HG03469 (cell line): ENCODE results near the gene LPP.

Source experiments
- ATAC-seq: cut with Tn5 transposase; IDR thresholded peaks from one replicate; pipeline ENCODE4 v1.9.1; 2021; ENCODE audit warnings: mild to moderate bottlenecking, moderate library complexity, moderate number of reproducible peaks; ENCODE audit not compliant: unreplicated experiment

The LPP gene

DNA sequence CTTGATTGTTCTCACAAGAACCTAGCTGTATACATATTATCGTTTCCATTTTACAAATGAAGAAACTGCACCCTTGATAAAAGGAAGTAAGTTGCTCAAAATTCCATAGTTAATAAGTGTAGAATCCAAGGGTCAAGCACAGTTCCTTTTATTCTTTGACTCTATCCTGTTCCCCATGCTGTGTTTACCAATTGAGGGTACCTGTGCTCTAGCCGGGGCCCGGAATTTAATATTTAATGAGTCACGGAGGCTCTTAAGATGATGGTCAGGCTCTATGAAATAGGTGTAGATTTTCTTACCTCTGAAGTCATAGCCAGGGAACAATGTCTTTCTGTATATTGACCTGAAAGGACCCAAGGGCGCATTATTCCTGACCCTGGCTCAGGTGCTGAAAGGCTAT, 65.2 kb downstream of the LPP start:
- ATAC-seq: no peak

DNA sequence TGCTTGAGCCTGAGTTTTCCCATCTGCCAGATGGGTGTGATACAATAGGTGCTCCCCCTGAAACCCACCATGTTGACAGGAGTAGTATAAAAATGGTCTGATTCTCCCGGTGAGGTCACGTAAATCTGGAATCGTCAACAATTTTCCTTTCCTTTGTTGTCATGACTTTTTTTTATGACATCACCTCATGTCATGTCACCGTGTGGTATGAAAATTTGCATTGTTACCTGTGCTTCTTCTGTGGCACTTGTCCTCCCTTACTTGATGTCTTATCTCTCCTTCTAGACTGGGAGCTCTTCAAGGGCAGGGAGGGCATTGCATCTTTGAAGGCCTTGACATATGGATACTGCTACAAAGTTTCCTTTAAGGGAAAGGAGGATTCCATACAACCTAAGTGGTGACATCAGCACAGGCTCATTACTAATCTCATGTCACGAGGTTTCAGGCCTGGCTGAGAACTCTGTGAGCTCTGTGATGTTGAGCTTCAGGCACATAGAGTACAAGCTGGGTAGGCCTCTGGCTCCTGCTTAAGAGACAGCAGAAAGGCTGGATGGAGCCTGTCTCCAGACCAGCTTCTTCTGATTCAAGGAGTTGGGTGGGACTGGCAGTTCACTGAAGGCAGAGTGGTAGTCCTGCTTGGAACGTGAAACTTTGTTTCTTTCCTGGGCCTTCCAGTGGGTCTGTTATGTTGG, 66.3 kb downstream of the LPP start:
- ATAC-seq: no peak

DNA sequence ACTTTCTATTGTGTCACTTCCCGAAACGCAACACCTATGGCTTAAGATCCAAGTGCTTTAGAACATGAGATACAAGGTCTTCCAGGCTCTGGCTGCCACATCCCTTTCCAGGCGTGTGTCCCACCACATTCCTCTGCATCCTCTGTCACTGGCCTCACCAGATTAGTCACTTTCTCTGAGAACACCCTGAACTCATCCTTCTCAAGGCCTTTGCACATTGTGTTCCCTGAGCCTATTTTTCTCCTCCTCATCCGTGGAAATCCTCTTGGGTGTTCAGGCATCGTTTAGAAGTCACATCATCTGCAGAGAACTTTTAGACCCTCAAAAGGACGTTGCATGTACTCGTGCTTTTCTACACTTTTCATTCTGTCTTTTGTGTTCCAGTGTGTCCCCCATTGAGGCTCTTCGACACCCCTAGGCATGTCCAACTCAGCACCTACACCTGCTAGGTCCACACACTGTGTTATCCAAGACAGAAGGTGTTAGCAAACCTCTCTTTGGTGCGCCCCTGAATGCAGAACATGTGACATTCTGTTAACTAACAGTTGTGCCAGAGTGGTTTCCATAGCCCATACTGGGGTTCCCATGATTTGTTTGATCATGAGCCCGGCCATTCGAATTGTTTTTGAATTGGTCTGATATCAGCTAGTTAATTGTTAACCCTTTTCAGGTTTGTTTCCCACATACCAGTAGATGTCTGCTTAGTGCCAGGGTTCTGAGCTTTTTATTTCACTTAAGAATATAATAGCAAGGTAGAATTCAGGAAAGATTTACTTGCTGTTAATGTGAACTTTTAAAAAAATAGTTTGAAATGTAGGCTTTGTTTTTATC, 67.2 kb downstream of the LPP start:
- ATAC-seq: no peak

DNA sequence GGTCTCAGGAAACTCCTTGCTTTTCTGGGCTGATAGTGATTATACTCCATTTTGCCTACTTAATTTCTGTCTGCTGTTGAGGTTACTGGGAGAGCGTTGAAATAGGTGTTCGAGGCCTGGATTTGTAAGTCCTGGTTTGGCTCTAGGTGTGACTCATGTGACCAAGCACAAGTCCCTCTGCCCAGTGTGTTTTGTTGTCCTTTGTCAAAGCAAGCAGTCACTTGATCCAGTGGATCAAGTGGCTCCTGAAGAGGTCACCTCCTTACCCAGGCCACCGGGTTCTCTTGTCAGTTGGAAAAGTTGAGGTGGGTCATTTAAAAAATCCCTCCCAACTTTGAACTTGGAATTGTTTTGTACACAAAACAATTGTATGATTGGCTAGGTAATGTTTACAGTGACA, 70.0 kb downstream of the LPP start:
- no peak for ATAC-seq

DNA sequence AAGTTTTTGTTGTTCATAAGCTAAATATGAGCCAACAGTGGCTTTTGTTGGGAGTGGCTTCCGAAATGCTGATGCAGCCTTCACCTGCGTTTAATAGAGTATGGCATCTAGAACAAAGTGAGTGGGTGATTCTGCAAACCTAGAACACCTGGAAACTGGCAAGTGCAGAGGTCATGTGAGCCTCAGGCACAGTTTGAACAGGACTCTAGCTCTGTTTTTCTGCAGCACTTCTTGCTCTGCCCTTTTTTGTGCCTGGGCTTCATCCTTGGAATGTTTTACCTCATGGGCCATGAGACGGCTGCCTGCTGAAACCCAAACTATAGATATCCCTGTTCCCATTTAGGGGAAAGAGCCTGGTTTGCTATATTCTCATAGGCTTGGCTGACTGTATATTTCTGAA, 73.5 kb downstream of the LPP start:
- no peak for ATAC-seq

DNA sequence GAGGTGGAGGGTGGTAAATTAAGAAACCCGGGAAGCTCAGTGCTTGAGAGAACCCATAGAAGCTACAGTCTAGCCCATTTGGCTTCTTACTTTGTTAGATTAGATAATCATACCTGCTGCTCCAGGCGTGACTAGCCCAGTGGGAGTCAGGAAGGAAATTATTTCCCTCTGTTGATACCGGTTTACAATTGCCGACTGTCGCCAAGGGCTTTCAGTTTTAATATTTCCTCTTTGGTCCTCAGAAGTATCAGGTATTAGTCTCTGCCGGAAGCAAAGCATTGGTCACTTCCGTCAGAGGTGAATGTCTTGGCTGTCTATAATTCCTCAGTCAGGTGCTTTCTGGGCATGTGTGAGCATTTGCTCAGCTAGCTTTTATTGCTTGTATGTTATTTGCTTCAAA, 75.2 kb downstream of the LPP start:
- no peak for ATAC-seq

DNA sequence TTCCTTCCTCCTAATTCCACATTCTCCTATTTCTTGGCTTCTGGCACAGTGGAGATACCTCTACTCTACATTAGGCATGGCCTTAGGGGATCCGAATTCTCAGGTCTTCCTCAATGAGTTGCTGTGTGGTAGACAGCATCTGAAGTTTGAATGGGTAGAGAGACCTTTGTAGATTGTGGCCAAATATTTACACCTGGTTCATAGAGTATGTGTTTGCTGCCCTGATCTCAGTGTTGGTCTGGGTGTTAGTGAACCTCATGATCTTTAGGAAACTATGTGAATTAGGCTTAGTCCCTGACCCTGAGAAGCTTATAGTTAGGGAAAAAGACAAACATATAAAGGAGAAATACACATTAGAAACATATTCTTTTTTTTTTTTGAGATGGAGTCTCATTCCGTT, 75.8 kb downstream of the LPP start:
- no peak for ATAC-seq

DNA sequence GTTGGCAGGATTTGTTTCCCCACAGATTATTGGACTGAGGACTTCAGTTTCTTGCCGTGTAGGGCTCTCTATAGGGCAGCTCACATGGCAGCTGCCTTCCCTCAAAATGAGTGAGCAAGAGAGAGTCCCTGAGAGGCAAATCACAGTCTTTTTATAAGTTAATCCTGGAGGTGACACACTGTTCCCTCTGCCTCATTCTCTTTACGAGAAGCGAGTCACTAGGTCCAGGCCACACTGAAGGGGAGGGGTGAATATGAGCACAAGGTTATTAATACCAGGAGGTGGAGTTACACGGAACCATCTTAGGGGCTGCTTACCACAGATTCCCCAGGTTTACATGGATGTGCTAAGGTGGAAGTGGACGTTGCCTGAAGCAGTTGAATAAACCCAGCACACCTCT, 77.0 kb downstream of the LPP start:
- ATAC-seq: no peak

DNA sequence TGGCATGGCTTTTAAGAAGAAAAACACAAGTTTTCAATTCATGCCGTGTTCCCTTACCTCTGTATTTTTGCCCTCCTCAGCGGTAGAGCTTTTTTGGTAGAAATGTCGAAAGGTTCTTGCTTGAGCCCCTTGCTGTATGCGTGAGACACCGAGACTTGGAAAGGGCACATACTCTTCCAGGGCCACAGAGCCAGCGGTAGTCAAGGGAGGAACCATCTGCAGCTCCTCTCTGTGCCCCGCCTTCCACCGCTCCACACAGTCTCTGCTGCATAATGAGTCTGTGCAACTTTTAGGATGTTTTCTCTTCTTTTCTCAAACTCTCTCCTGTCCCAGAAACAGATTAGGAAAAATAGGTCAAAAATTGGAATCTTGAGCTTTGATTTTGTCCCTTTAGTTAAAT, 77.5 kb downstream of the LPP start:
- ATAC-seq: no peak

DNA sequence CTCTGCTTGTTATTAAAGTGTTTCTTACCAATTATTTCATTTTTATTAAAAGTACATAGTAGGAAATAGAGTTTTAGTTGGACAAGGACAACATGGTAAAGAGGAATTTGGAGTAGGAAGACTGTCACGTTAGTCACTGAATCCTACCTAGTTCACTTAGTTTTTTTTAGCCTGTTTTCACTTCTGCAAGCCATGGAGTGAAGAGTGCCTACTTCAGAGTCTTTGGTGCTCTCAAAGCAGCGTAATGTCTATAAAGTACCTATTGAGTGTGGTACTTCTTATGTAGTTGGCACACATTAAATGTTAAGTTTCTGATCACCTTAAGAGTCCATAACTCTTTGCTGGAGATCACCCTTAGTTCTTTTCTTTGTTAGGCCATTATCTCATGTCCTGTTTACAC, 78.7 kb downstream of the LPP start:
- ATAC-seq: no peak

DNA sequence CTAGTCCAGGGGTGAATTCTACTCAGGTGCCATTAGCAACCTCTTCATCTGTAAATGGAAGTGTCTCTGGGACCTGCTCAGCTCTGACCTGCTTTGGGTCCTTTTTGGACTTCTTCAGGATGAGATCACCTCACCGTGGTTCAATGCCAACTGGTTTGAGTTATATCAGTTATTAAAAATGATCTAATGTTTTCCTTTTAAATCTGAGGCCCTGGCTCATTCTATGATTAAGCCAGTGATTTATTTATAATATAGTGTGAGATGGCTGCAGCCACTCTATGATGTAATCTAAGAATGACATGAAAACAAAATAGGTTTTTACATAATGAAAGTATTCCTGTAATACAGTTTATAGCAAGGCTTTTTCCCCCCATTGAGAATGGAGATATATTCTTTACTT, 79.4 kb downstream of the LPP start:
- no peak for ATAC-seq

DNA sequence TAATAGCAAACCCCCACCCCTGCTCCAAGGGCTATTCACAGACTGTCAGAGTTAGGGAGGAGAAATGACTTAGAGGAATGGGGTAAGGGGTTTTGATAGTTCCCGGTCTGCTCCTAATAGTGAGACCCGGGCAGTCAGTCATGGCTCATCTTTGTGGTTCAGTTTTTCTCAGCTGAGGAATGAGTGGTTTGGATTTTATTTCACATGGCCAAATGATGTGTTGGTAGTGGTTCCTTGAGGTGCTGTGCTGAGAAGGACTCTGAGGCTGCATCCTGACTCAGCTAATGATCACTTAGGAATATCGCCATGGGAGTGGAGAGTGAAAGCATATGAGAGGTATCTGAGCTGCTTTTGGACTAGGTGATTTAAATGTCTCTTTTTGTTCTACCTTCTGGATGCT, 80.2 kb downstream of the LPP start:
- ATAC-seq: no peak

DNA sequence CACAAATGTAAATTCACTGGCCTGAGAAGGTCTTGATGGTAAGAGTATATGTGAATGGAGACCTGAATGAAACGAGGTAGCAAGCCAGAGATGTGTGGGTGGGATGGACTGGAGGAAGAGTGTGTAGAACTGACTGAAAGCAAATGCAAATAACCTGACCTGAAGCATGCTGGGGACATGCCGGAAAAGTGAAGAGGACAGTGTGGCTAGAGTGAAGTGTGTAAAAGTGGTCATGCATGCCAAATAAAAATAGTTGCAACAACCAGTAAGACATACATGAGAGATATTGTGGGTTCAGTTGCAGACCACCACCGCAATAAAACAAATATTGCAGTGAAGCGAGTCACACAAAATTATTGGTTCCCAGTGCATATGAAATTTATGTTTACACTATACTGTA, 82.3 kb downstream of the LPP start:
- ATAC-seq: no peak

DNA sequence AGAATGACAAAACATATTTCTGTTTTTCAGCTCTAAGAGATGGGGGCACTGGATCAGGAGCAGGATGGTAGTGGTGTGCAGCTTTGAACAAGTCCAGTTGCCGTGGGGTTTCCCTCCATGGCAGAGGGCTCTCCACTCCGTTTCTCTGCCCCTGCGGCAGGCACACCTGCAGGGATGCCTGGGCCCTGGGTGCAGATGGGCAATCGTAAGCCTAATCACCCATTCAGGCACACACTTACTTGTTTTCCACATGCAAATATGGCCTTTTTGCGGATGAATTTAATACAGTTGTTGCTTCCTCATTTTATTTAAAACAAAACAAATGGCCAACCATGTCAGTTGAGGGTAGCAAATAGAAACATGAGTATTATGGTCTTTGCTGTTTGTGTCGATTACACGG, 85.1 kb downstream of the LPP start:
- ATAC-seq: no peak

DNA sequence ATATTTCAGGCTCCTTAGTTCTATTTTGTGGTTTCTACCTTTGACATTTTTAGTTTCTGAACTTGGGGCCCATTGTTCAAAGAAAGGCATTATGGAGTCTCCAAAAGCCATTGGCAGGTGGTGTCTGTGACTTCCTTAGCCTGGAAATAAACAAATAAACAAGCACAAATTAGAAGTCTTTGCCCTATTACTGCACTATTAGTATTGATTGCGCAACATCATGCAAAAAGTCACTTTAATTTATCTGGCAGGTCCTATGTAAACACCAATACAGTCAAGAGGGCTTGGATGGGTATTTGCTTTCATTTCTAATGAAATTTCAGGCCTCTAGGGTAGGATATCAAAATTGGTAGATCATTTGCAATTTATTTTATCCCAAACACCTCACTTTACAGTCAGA, 85.6 kb downstream of the LPP start:
- ATAC-seq: no peak

DNA sequence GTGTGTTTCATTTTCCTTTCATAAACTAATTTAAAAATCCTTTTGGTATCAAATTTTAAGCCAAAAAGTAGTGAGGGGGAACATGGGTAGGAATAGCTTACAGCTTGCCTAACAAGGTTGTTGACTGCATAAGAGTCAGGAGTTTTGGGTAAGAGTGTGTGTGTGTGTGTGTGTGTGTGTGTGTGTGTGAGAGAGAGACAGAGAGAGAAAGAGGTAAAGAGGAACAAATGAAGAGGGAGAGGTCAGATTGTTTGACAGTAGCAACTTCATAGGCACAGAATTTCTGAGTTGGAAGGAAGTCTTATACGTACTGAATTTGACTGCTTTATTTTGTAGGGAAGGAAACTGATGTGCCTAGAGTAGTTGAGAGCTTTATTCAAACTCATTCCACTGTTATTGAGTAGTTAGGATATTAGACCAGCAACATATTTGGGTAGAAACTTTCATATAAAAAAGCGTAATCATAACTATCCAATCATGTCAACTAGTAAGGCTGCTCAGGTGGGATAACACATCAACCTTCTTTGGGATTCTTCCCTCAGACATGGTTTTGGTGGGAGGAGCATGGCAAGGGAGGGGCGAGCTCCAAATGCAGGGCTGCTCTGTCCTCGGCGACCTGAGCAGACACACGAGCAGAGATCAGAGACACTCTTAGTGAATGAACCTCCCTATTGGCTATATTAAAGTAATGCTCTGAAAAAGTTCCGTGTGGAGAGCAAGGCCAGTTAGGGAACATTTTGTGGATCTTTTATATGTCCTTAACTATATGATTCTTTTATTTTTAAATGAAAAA, 86.4 kb downstream of the LPP start:
- ATAC-seq: no peak

DNA sequence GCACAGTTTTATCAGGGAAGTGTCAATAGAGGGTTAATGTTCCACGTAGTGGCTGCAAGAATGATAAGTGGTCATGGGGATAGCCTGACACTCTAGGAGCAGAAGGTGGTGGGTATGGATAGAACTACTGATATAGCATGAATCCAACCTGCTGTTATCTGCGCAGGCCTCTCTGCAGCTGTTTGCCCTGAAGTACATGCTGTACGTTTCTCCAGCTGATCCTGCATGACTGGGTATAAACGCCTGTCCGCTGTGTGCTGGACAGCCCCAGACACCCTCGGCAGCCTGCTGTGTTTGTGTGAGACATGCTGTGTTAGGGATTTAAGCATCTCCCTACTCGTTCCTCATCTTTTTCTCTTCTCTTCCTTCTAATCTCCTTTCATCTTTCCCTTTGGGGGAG, 87.1 kb downstream of the LPP start:
- ATAC-seq: no peak

DNA sequence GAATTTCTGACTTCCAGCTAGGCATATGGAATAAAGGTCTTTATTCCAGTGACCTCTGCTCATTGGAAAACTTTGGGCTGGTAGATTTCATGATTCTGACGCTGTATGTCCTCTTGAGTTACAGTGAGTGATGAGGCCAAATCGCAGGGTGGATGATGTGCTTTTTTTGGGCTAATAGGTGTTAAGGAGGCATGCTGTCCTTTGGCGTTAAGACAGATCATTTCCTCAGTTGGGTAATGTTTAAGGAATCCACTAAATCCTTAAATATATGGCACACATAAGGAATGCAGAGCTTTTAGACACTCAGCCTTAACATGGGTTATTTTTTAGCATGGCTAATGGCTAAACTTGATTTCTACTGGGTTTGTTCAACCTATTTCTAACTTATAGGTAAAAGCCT, 87.9 kb downstream of the LPP start:
- no peak for ATAC-seq

DNA sequence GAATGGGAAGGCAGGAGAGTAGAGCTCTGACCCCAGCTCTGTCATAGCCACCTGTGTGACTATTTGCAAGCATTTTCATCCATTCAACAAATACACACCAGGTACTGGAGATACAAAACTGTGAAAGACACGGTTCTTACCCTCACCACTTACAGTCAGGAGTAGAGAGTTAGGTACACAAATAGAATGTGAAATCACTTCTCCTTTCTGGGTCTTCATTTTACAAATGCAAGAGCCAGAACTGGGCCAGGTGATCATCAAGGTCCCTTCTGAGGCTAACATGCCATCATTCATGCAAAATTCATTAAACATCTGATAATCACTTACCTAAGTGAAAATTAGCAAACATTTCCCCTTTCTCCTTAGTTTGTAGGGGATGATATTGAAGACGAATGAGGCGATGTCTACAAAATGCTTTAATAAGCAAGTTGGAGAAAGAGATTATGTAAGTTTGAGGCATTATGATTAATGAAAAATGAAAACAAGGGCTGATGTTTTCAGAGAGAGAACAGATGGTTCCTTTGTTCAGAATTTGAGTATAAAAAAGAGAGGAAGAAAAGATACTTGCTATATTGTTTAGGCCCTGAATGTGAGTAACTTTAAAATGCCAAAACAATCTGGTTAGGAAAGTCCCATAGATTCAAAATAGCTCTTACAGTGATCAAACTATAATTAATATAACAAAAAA, 88.6 kb downstream of the LPP start:
- no peak for ATAC-seq

DNA sequence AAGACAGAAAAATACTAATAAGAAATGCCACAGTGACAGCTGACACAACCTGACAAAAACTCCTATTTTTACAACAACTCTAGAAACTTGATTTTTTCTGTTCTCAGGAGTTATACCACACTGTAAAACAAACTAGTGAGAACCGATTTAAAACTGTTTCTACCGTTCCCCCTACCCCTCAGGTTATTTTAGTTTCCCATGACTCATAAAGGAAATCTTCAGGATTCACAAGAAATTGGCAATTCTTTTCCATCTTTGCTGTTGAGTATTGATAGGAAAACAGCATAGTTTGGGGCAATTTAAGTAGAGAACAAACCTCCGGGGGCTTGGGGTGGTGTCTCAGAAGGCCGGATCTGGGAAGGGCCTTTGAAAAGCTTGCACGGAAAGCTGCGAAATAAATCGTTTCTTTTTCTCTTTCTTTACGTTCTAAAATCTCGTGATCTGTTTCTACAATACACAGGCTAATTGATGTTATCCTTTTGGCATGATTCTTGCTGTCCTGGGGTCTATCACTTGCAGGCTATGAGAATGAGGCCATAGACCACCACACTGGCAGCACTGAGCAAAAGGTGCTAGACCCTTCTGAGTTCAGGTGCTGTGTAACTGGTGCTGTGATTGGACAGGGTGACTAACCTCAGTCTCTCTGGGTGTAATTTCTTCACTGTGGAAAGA, 89.3 kb downstream of the LPP start:
- no peak for ATAC-seq

DNA sequence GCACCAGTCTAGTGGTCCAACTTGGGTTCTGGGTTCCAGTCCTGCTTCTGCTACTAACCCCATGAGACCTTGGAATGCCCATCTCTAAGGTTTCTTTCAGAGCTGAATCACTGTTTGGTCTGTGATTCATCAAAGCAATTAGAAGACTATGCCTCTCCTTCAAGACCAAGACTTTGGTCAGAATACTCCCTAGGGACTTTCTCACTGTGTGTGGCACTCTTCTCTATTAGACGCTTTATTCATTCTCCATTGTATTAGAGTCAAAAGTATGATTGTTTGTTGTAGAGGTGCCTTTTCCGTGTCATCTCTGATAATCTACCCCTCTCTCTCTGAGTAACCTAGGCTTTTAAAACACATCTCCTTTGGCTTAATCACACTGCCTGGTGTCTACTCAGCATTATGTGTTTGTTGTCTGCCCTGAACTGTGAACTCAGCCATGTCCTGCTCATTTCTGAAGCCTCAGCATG, 90.5 kb downstream of the LPP start:
- no peak for ATAC-seq
